ENCODE measurements around the gene PAX6. TPM values are rescaled to one million over a fixed set of nuclear protein-coding genes. Genes with fewer than 3 reads are reported as not detected.

The PAX6 gene
- total RNA-seq, 1 donor from 2014 or later, result 7.6 TPM

- no peak for TF ChIP-seq CTCF (IDR thresholded peaks at IDR 0.05; ENCODE audit: unreplicated experiment)
- Mint-ChIP-seq H3K27me3 (peaks cover 91% of the 10 kb centered on the region), H3K9me3 (ENCODE audit: low read depth) (no peaks in the 10 kb centered on the region), H3K36me3 (ENCODE audit: insufficient read depth) (no peaks in the 10 kb centered on the region), H3K4me3 (ENCODE audit: low read depth) (no peak overlapping the region), H3K27ac (no peak overlapping the region), H3K4me1 (ENCODE audit: low read depth) (peaks cover 6% of the 10 kb centered on the region)
- no peak for DNase-seq (ENCODE audit: low spot score, unreplicated experiment)
Observed at GRCh38 chr11:31822175-31822926, 11.2 kb upstream of the PAX6 start.

GRCh38 chr11:31821766-31822165, 10.6 kb upstream of the PAX6 start:
- Mint-ChIP-seq H3K27ac (no peak overlapping the region), H3K27me3 (peaks cover 92% of the 10 kb centered on the region), H3K4me1 (ENCODE audit: low read depth) (peaks cover 4% of the 10 kb centered on the region), H3K9me3 (ENCODE audit: low read depth) (no peaks in the 10 kb centered on the region), H3K4me3 (ENCODE audit: low read depth) (no peak overlapping the region), H3K36me3 (ENCODE audit: insufficient read depth) (no peaks in the 10 kb centered on the region)
- no peak for TF ChIP-seq CTCF (IDR thresholded peaks at IDR 0.05; ENCODE audit: unreplicated experiment)
- no peak for DNase-seq (ENCODE audit: low spot score, unreplicated experiment)

- Mint-ChIP-seq H3K27me3 (peaks cover 90% of the 10 kb centered on the region), H3K4me1 (ENCODE audit: low read depth) (peaks cover 2% of the 10 kb centered on the region)
Observed at GRCh38 chr11:31821235-31821764, 10.2 kb upstream of the PAX6 start.

GRCh38 chr11:31820438-31820818, 9.3 kb upstream of the PAX6 start:
- Mint-ChIP-seq H3K9me3 (ENCODE audit: low read depth) (no peaks in the 10 kb centered on the region), H3K4me1 (ENCODE audit: low read depth) (peaks cover 5% of the 10 kb centered on the region)
- DNase-seq (ENCODE audit: low spot score, unreplicated experiment), result no peak

More at GRCh38 chr11:31821235-31821764, 10.2 kb upstream of the PAX6 start:
- TF ChIP-seq CTCF (IDR thresholded peaks at IDR 0.05; ENCODE audit: unreplicated experiment), result no peak
- H3K27ac Mint-ChIP-seq, result no peak overlapping the region
- H3K36me3 Mint-ChIP-seq (ENCODE audit: insufficient read depth), result no peaks in the 10 kb centered on the region
- H3K4me3 Mint-ChIP-seq (ENCODE audit: low read depth), result no peak overlapping the region
- no peaks in the 10 kb centered on the region for H3K9me3 Mint-ChIP-seq (ENCODE audit: low read depth)
- no peak for DNase-seq (ENCODE audit: low spot score, unreplicated experiment)

More at GRCh38 chr11:31820438-31820818, 9.3 kb upstream of the PAX6 start:
- Mint-ChIP-seq H3K36me3 (ENCODE audit: insufficient read depth) (no peaks in the 10 kb centered on the region), H3K4me3 (ENCODE audit: low read depth) (peak overlapping the region; percentile 24), H3K27ac (no peak overlapping the region), H3K27me3 (peaks cover 91% of the 10 kb centered on the region)
- no peak for TF ChIP-seq CTCF (IDR thresholded peaks at IDR 0.05; ENCODE audit: unreplicated experiment)

All from progenitor cell of endocrine pancreas (in vitro differentiated cells).